OCI-LY3 (cell line): Measurements from ENCODE around the gene MYO16.

Source experiments
- H2AFZ ChIP-seq: fragments of 200-600, 300-600 bp; shearing (Covaris generic); 2 replicates; pipeline ENCODE4 v1.6.0; 2014; ENCODE audit warnings: antibody characterized with exemption, low read depth, low read length
- H3K27ac ChIP-seq: fragments of 200-600, 300-600 bp; sonication (generic); 2 replicates; pipeline ENCODE4 v1.5.1; 2014; ENCODE audit warnings: mild to moderate bottlenecking, low read length, moderate library complexity, mixed read lengths
- H3K27me3 ChIP-seq: fragments of 200-600, 300-600 bp; sonication (generic); 2 replicates; pipeline ENCODE4 v1.6.1; 2014; ENCODE audit warnings: low read depth, low read length, mixed read lengths
- H3K36me3 ChIP-seq: fragments of 200-600, 300-600 bp; sonication (generic); replicated peaks from 2 replicates; pipeline ENCODE3; 2014; ENCODE audit warnings: low read depth, low read length, mixed read lengths
- H3K4me1 ChIP-seq: fragments of 300-600, 200-600 bp; sonication (generic); 2 replicates; pipeline ENCODE4 v1.6.1; 2014; ENCODE audit warnings: low read length, mixed read lengths
- H3K4me2 ChIP-seq: fragments of 200-600, 300-600 bp; sonication (generic); 2 replicates; pipeline ENCODE4 v1.6.1; 2014; ENCODE audit warnings: low read length, mixed read lengths
- H3K4me3 ChIP-seq: fragments of 300-600, 200-600 bp; sonication (generic); 2 replicates; pipeline ENCODE4 v1.5.1; 2014; ENCODE audit warnings: antibody characterized with exemption, mild to moderate bottlenecking, low read length, moderate library complexity
- H3K79me2 ChIP-seq: fragments of 300-600, 200-600 bp; shearing (Covaris generic); 2 replicates; pipeline ENCODE4 v1.6.1; 2014; ENCODE audit warnings: mild to moderate bottlenecking, low read length, mixed read lengths
- H3K9ac ChIP-seq: fragments of 300-600, 200-600 bp; shearing (Covaris generic); 2 replicates; pipeline ENCODE4 v1.6.0; 2014; ENCODE audit warnings: mild to moderate bottlenecking, low read length, moderate library complexity
- H3K9me3 ChIP-seq: fragments of 200-600, 300-600 bp; shearing (Covaris generic); 2 replicates; pipeline ENCODE4 v1.6.1; 2014; ENCODE audit warnings: low read length, mixed read lengths; ENCODE audit not compliant: insufficient read depth
- H4K20me1 ChIP-seq: fragments of 200-600, 300-600 bp; sonication (generic); 2 replicates; pipeline ENCODE4 v1.6.1; 2016; ENCODE audit warnings: low read length, mixed read lengths; ENCODE audit not compliant: insufficient read depth
- EZH2phosphoT487 ChIP-seq: fragments of 200-600 bp; shearing (Covaris generic); IDR thresholded peaks from 2 replicates; pipeline ENCODE4 v1.6.1; 2018; ENCODE audit warnings: antibody characterized with exemption, mixed run types, low read depth
- TF ChIP-seq, protein P1 (sequence below): fragments of 200-600, 300-600 bp; sonication (generic); IDR thresholded peaks from 2 replicates; pipeline ENCODE4 v1.5.1; 2014; ENCODE audit warnings: antibody characterized with exemption, low read length, low read depth

Gene MYO16

DNA sequence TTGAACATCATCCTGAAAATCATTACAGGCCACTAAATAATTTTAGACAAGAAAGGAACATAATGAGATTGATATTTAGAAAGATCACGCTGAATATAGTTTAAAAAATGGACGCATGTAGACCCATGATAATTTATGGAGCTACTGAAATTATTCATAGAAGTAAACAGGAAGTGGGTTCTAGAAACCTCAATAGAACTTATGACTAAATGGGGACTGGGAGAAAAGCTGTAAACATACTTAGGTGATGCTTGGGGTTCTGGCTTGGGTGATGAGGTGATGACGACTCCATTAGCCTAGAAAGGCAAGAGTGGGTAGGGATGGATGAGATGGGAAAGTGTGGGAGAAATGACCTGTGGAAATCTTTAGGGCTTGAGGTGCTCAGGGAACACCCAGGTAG, 484.0 kb downstream of the MYO16 start:
- Histone ChIP-seq H3K9me3 (no peaks in the 10 kb centered on the region), H4K20me1 (no peaks in the 10 kb centered on the region), H3K4me1 (no peaks in the 10 kb centered on the region), H3K36me3 (no peaks in the 10 kb centered on the region), H3K4me3 (no peak overlapping the region), H2AFZ (no peak overlapping the region), H3K27ac (no peak overlapping the region), H3K4me2 (no peak overlapping the region), H3K9ac (no peak overlapping the region), H3K79me2 (no peaks in the 10 kb centered on the region), H3K27me3 (peaks cover 3% of the 10 kb centered on the region; the same call in 1 of the 2 replicates)
- TF ChIP-seq, protein P1, sequence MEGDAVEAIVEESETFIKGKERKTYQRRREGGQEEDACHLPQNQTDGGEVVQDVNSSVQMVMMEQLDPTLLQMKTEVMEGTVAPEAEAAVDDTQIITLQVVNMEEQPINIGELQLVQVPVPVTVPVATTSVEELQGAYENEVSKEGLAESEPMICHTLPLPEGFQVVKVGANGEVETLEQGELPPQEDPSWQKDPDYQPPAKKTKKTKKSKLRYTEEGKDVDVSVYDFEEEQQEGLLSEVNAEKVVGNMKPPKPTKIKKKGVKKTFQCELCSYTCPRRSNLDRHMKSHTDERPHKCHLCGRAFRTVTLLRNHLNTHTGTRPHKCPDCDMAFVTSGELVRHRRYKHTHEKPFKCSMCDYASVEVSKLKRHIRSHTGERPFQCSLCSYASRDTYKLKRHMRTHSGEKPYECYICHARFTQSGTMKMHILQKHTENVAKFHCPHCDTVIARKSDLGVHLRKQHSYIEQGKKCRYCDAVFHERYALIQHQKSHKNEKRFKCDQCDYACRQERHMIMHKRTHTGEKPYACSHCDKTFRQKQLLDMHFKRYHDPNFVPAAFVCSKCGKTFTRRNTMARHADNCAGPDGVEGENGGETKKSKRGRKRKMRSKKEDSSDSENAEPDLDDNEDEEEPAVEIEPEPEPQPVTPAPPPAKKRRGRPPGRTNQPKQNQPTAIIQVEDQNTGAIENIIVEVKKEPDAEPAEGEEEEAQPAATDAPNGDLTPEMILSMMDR, result no peak
- no peak for TF ChIP-seq EZH2phosphoT487

DNA sequence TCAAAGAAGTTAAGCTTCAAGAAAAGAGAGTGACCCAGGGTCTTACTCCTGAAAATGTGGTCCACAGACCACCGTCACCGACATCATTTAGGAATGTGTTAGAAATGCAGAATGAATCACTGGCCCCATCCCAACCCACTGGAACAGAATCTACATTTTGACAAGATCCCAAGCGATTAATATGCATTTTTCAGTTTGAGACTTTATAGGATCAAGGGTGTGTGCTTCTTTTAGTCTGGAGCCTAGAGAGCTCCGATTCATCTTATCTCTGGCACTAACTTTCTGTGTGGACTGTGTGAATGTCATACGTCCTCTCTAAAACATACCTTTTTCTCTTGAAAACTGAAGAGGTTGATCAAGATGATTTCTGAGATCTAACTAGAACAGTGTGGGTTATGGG, 484.8 kb downstream of the MYO16 start:
- no peaks in the 10 kb centered on the region for H3K79me2 ChIP-seq
- no peak overlapping the region for H3K4me2 ChIP-seq
- H3K4me3 ChIP-seq, result no peak overlapping the region
- H3K27me3 ChIP-seq, result peaks cover 5% of the 10 kb centered on the region; the same call in 1 of the 2 replicates
- TF ChIP-seq EZH2phosphoT487, result no peak
- TF ChIP-seq, protein P1, result no peak
- no peaks in the 10 kb centered on the region for H4K20me1 ChIP-seq
- H2AFZ ChIP-seq, result no peak overlapping the region
- no peak overlapping the region for H3K27ac ChIP-seq
- no peaks in the 10 kb centered on the region for H3K9me3 ChIP-seq
- H3K4me1 ChIP-seq, result no peaks in the 10 kb centered on the region
- H3K9ac ChIP-seq, result no peak overlapping the region
- no peaks in the 10 kb centered on the region for H3K36me3 ChIP-seq

DNA sequence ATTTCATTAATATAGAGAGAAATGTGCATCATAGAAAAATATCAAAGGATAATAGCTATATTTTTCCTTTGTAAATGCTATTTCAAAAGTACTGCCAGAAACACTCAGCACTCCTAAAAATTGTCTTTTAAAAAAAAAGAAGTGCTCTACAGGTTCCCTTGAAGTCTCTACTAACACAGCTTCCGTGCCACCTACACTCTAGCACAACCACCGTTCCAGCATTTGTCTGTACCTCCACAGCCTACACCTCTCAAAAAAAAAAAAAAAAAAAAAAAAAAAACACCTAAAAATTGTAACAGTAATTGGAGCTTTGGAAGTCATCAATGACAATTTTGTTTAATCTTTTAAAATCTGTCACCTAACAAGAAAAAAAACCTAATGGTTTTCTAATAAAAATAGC, 485.6 kb downstream of the MYO16 start:
- no peak overlapping the region for H3K27ac ChIP-seq
- no peaks in the 10 kb centered on the region for H3K4me1 ChIP-seq
- H4K20me1 ChIP-seq, result no peaks in the 10 kb centered on the region
- no peaks in the 10 kb centered on the region for H3K36me3 ChIP-seq
- H3K79me2 ChIP-seq, result no peaks in the 10 kb centered on the region
- no peak overlapping the region for H3K9ac ChIP-seq
- no peak overlapping the region for H2AFZ ChIP-seq
- H3K4me2 ChIP-seq, result no peak overlapping the region
- H3K27me3 ChIP-seq, result peaks cover 9% of the 10 kb centered on the region; the same call in 1 of the 2 replicates
- no peaks in the 10 kb centered on the region for H3K9me3 ChIP-seq
- TF ChIP-seq, protein P1, result no peak
- no peak for TF ChIP-seq EZH2phosphoT487
- no peak overlapping the region for H3K4me3 ChIP-seq

DNA sequence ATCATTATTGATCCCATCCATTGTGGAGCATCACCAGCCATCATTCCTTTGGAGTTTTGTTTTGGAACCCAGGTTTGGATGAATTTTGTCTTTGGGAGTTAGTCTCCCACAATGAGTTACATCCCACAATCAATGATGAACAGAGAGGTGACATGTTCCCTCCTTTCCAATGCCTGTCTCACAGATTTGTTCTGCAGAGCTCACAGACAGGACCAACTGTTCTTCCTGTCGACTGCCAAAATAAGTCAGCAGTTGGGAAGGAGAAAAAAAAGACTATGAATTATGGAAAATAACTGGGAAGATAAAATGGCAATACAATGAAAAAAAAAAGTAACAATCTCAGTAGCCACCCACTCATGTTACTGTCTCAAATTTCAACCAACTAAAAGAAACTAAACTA, 489.1 kb downstream of the MYO16 start:
- H3K36me3 ChIP-seq, result no peaks in the 10 kb centered on the region
- H3K4me2 ChIP-seq, result no peak overlapping the region
- H3K9me3 ChIP-seq, result no peaks in the 10 kb centered on the region
- H3K27me3 ChIP-seq, result peaks cover 9% of the 10 kb centered on the region; the same call in 1 of the 2 replicates
- TF ChIP-seq, protein P1, result no peak
- TF ChIP-seq EZH2phosphoT487, result no peak
- H3K27ac ChIP-seq, result no peak overlapping the region
- no peak overlapping the region for H3K9ac ChIP-seq
- no peak overlapping the region for H3K4me3 ChIP-seq
- no peak overlapping the region for H2AFZ ChIP-seq
- no peaks in the 10 kb centered on the region for H3K4me1 ChIP-seq
- H3K79me2 ChIP-seq, result no peaks in the 10 kb centered on the region
- no peaks in the 10 kb centered on the region for H4K20me1 ChIP-seq
